Adrenal gland (tissue), 5 donors: ENCODE data around the gene RPAP3.

Source experiments
- POLR2A ChIP-seq, 2 donors: fragments of 450-650 bp; IDR thresholded peaks; one replicate each; pipeline ENCODE4 v1.6.1; 2017; ENCODE audit warnings: antibody characterized with exemption in 2 of 2, mild to moderate bottlenecking in 2 of 2, moderate library complexity in 1 of 2
- TF ChIP-seq, protein P1 (sequence below), 6 experiments: fragments of 450-650 bp in 4 of 6; fragments of 200-600 bp in 2 of 6; sonication (generic) in 1 of 6; IDR thresholded peaks; 1 replicate in 5 of 6; 2 replicates in 1 of 6; pipeline versions ENCODE4 v1.5.1 to v1.8.0; 2016 to 2021; ENCODE audit warnings: antibody characterized with exemption in 6 of 6, mild to moderate bottlenecking in 2 of 6, moderate library complexity in 1 of 6
- donor health status: DM: no; HTN: no; CAD: no.

DNA sequence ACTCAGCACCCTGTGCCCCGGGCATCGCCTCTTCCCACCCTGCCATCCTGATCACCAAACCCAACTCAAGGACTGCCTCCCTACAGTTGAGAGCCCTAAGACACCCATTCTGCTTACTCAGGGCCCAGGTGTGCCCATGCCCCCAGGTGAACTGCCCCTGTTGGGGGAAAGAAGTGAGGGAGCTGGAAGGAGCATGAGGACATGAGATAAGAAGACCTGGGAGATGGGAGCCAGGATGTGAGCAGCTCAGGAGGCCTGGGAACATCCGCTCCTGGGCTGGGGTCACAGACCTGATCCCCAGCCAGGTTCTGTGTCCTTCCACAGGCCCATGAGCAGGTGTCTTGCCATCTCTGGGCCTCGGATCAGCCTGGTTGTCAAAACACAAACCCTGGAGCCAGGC is 46.3 kb upstream of the RPAP3 start:
- TF ChIP-seq POLR2A (IDR thresholded peaks at IDR 0.05), result no peak
- TF ChIP-seq, protein P1, sequence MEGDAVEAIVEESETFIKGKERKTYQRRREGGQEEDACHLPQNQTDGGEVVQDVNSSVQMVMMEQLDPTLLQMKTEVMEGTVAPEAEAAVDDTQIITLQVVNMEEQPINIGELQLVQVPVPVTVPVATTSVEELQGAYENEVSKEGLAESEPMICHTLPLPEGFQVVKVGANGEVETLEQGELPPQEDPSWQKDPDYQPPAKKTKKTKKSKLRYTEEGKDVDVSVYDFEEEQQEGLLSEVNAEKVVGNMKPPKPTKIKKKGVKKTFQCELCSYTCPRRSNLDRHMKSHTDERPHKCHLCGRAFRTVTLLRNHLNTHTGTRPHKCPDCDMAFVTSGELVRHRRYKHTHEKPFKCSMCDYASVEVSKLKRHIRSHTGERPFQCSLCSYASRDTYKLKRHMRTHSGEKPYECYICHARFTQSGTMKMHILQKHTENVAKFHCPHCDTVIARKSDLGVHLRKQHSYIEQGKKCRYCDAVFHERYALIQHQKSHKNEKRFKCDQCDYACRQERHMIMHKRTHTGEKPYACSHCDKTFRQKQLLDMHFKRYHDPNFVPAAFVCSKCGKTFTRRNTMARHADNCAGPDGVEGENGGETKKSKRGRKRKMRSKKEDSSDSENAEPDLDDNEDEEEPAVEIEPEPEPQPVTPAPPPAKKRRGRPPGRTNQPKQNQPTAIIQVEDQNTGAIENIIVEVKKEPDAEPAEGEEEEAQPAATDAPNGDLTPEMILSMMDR (IDR thresholded peaks at IDR 0.05), result no peak
